Loucy (cell line): ENCODE results near the gene KAT14.

ENCODE experiments used
- CTCF ChIP-seq: fragments of 200-600 bp; sonication (generic); conservative IDR thresholded peaks from 2 replicates; pipeline ENCODE4 v1.5.1; 2014; ENCODE audit warnings: mild to moderate bottlenecking, antibody characterized with exemption, low read length
- EZH2phosphoT487 ChIP-seq: fragments of 200-600 bp; IDR thresholded peaks from 2 replicates; pipeline ENCODE4 v1.6.1; 2018; ENCODE audit warnings: antibody characterized with exemption, mild to moderate bottlenecking, moderate library complexity, borderline replicate concordance

GRCh38 chr20:18165553-18165952 lies 27.9 kb downstream of the KAT14 start:
- TF ChIP-seq CTCF (no peak), EZH2phosphoT487 (no peak)
